Common myeloid progenitor, CD34-positive (primary cell): ENCODE results near the gene ADTRP.

Source experiments
- CTCF ChIA-PET: fragments of 350-600 bp; sonication (Branson Sonifier 250); formaldehyde crosslinking; loops from one replicate; lab custom pipeline; 2021; ENCODE audit warnings: antibody characterized with exemption; lab: Charles Lee
- POLR2A ChIA-PET: fragments of 350-600 bp; sonication (Branson Sonifier 250); formaldehyde crosslinking; loops from one replicate; lab custom pipeline; 2021; ENCODE audit warnings: antibody characterized with exemption; lab: Charles Lee
- DNase-seq, 3 donors: peaks; one replicate each; pipeline versions ENCODE4 v3.0.0 to v3.0.0-alpha.2; 2013
- H3K27ac ChIP-seq, 2 experiments: 1 replicate in 1 of 2; 2 replicates in 1 of 2; pipeline ENCODE4 v1.7.0; 2013; ENCODE audit warnings: inconsistent platforms in 2 of 2, low read length in 2 of 2, mild to moderate bottlenecking in 2 of 2, low read depth in 1 of 2, moderate library complexity in 1 of 2; ENCODE audit not compliant: severe bottlenecking in 2 of 2, insufficient read depth in 1 of 2, poor library complexity in 1 of 2
- H3K27me3 ChIP-seq, 5 experiments: replicated peaks in 2 of 5; 1 replicate in 3 of 5; 2 replicates in 2 of 5; pipeline versions ENCODE4 v1.6.1 to v1.7.0; 2013; ENCODE audit warnings: low read length in 4 of 5, mild to moderate bottlenecking in 2 of 5, moderate library complexity in 2 of 5, inconsistent platforms in 1 of 5; ENCODE audit not compliant: insufficient read depth in 5 of 5, control insufficient read depth in 4 of 5
- H3K36me3 ChIP-seq, 4 experiments: 1 replicate in 2 of 4; 2 replicates in 2 of 4; pipeline versions ENCODE4 v1.6.1 to v1.7.0; 2013; ENCODE audit warnings: low read length in 3 of 4, control low read depth in 1 of 4, mild to moderate bottlenecking in 1 of 4; ENCODE audit not compliant: control insufficient read depth in 4 of 4, insufficient read depth in 4 of 4
- H3K4me1 ChIP-seq, 4 experiments: 1 replicate in 3 of 4; 2 replicates in 1 of 4; pipeline versions ENCODE4 v1.6.1 to v1.7.1; 2013; ENCODE audit warnings: low read length in 3 of 4, mild to moderate bottlenecking in 3 of 4, control low read depth in 1 of 4, inconsistent platforms in 1 of 4, moderate library complexity in 1 of 4; ENCODE audit not compliant: control insufficient read depth in 4 of 4, insufficient read depth in 4 of 4; ENCODE audit errors: control extremely low read depth in 1 of 4
- H3K4me3 ChIP-seq, 7 experiments: 1 replicate in 4 of 7; 2 replicates in 3 of 7; pipeline versions ENCODE4 v1.5.1 to v1.7.0; 2013; ENCODE audit warnings: mild to moderate bottlenecking in 7 of 7, low read length in 6 of 7, moderate library complexity in 6 of 7, inconsistent platforms in 2 of 7, low read depth in 2 of 7, control low read depth in 1 of 7; ENCODE audit not compliant: insufficient read depth in 4 of 7, control insufficient read depth in 1 of 7; ENCODE audit errors: extremely low read depth in 1 of 7
- H3K9me3 ChIP-seq, 5 experiments: 1 replicate in 4 of 5; 2 replicates in 1 of 5; pipeline versions ENCODE4 v1.6.1 to v1.7.1; 2013; ENCODE audit warnings: low read length in 4 of 5, mild to moderate bottlenecking in 2 of 5, inconsistent platforms in 1 of 5, low read depth in 1 of 5, moderate library complexity in 1 of 5; ENCODE audit not compliant: control insufficient read depth in 4 of 5, insufficient read depth in 2 of 5; ENCODE audit errors: control extremely low read depth in 1 of 5
- WGBS: methylation state at CpG from one replicate; pipeline ENCODE4 v1.1.5; 2013; ENCODE audit not compliant: insufficient coverage; 5-methylcytosine and 5-hydroxymethylcytosine counted together

The ADTRP gene

GRCh38 chr6:11815231-11815630 is 36.6 kb upstream of the ADTRP start:
- no peaks in the 10 kb centered on the region for H3K4me1 ChIP-seq
- ChIA-PET CTCF (no interaction called here), POLR2A (no interaction called here)
- H3K36me3 ChIP-seq = no peaks in the 10 kb centered on the region
- H3K27me3 ChIP-seq = peaks cover 0 to 2% (median 0%) of the 10 kb centered on the region in 5 experiments
- H3K27ac ChIP-seq = no peak overlapping the region
- WGBS = no CpG with 5 or more reads among the region's 1 CpG
- peaks cover 0 to 2% (median 0%) of the 10 kb centered on the region in 5 experiments for H3K9me3 ChIP-seq
- H3K4me3 ChIP-seq = no peak overlapping the region
- no peak for DNase-seq

- ChIA-PET CTCF (no interaction called here), POLR2A (no interaction called here)
- no peaks in the 10 kb centered on the region for H3K4me1 ChIP-seq
- WGBS = 100% methylated on average over 3 of the region's 4 CpGs
- H3K36me3 ChIP-seq = no peaks in the 10 kb centered on the region
- DNase-seq = no peak
- H3K4me3 ChIP-seq = no peak overlapping the region
- peaks cover 0 to 2% (median 0%) of the 10 kb centered on the region in 5 experiments for H3K9me3 ChIP-seq
- H3K27ac ChIP-seq = no peak overlapping the region
- peaks cover 0 to 2% (median 0%) of the 10 kb centered on the region in 5 experiments for H3K27me3 ChIP-seq
These were observed 36.2 kb upstream of the ADTRP start for GRCh38 chr6:11814819-11815218.

GRCh38 chr6:11814106-11814505 is 35.5 kb upstream of the ADTRP start:
- Histone ChIP-seq H3K4me3 (no peak overlapping the region), H3K27ac (no peak overlapping the region), H3K4me1 (no peaks in the 10 kb centered on the region), H3K9me3 (peaks cover 0 to 2% (median 0%) of the 10 kb centered on the region in 5 experiments), H3K27me3 (peaks cover 0 to 2% (median 0%) of the 10 kb centered on the region in 5 experiments), H3K36me3 (no peaks in the 10 kb centered on the region)
- WGBS = 100% methylated on average over 1 of the region's 2 CpGs
- no peak for DNase-seq
- ChIA-PET POLR2A (no interaction called here), CTCF (no interaction called here)

- ChIA-PET CTCF (no interaction called here), POLR2A (no interaction called here)
- H3K4me3 ChIP-seq = no peak overlapping the region
- H3K9me3 ChIP-seq = peaks cover 0 to 2% (median 0%) of the 10 kb centered on the region in 5 experiments
- no peaks in the 10 kb centered on the region for H3K4me1 ChIP-seq
- no peaks in the 10 kb centered on the region for H3K36me3 ChIP-seq
- H3K27me3 ChIP-seq = peaks cover 0 to 2% (median 0%) of the 10 kb centered on the region in 5 experiments
- H3K27ac ChIP-seq = no peak overlapping the region
- WGBS = 84% methylated on average over 2 of the region's 4 CpGs
- DNase-seq = no peak
These were observed 35.0 kb upstream of the ADTRP start for GRCh38 chr6:11813606-11814005.

- Histone ChIP-seq H3K4me3 (no peak overlapping the region), H3K27ac (no peak overlapping the region), H3K9me3 (peaks cover 0 to 2% (median 0%) of the 10 kb centered on the region in 5 experiments), H3K27me3 (peaks cover 0 to 2% (median 0%) of the 10 kb centered on the region in 5 experiments), H3K36me3 (no peaks in the 10 kb centered on the region), H3K4me1 (no peaks in the 10 kb centered on the region)
- ChIA-PET CTCF (interaction anchor here (0.7 kb wide), 1 partner anchor 41 kb away, joined by 4 read pairs; no protein-coding TSS in a partner anchor), POLR2A (no interaction called here)
- DNase-seq = no peak
- 100% methylated on average over 1 of the region's 2 CpGs for WGBS
These were observed 34.3 kb upstream of the ADTRP start for GRCh38 chr6:11812951-11813350.

GRCh38 chr6:11812439-11812838 is 33.8 kb upstream of the ADTRP start:
- ChIA-PET POLR2A (no interaction called here), CTCF (no interaction called here)
- WGBS = 100% methylated on average over 1 of the region's 1 CpG

GRCh38 chr6:11811644-11812264 is 33.2 kb upstream of the ADTRP start:
- ChIA-PET POLR2A (no interaction called here), CTCF (interaction anchor here (1.0 kb wide), 1 partner anchor 7 kb away, joined by 3 read pairs; no protein-coding TSS in a partner anchor)
- H3K9me3 ChIP-seq = peaks cover 0 to 2% (median 0%) of the 10 kb centered on the region in 5 experiments
- DNase-seq = no peak
- no peak overlapping the region for H3K27ac ChIP-seq
- H3K4me3 ChIP-seq = no peak overlapping the region
- 80% methylated on average over 1 of the region's 3 CpGs for WGBS
- no peaks in the 10 kb centered on the region for H3K36me3 ChIP-seq
- H3K4me1 ChIP-seq = no peaks in the 10 kb centered on the region
- peaks cover 0 to 2% (median 0%) of the 10 kb centered on the region in 5 experiments for H3K27me3 ChIP-seq

More at GRCh38 chr6:11812439-11812838, 33.8 kb upstream of the ADTRP start:
- peaks cover 0 to 2% (median 0%) of the 10 kb centered on the region in 5 experiments for H3K9me3 ChIP-seq
- no peak overlapping the region for H3K4me3 ChIP-seq
- no peak for DNase-seq
- H3K36me3 ChIP-seq = no peaks in the 10 kb centered on the region
- H3K4me1 ChIP-seq = no peaks in the 10 kb centered on the region
- H3K27me3 ChIP-seq = peaks cover 0 to 2% (median 0%) of the 10 kb centered on the region in 5 experiments
- no peak overlapping the region for H3K27ac ChIP-seq
